ENCODE data around the gene CTRB2. TPM values are rescaled to one million over a fixed set of nuclear protein-coding genes. Genes with fewer than 3 reads are reported as not detected.

CTRB2 gene
- total RNA-seq, 2 experiments from 2014 or later: not detected

DNA sequence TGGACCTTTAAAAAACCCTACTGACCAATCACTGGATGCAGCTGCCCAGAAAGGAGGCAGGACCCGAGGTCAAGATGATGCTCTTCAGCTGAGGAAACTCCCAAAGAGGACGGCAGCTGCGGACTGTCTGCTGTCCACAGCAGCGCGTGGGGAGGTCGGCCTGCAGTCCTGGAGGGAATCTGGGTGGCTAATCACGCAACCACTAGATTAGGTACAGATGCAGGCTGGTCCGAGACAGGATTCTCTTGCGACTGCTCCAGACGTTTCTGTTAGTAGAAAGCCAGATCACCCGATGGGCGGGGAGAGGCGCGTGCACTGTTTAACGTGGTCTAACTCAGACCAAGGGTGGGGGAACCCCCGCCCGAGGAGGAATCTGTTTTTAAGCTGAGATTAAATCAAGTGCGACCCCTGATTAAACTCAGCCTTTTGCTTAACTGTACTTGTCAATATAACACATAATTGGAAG lies 8.8 kb downstream of the CTRB2 start:
- ChIA-PET CTCF (interaction anchor here (0.7 to 3.1 kb wide), 12 partner anchors 29 to 565 kb away, joined by 3 to 55 read pairs (median 7); no protein-coding TSS in a partner anchor), POLR2A (no interaction called here)
- Mint-ChIP-seq H3K9me3 (no peaks in the 10 kb centered on the region), H3K36me3 (ENCODE audit: low read depth) (no peaks in the 10 kb centered on the region), H3K4me1 (peaks cover 7% of the 10 kb centered on the region), H3K4me3 (no peak overlapping the region), H3K27ac (no peak overlapping the region), H3K27me3 (peaks cover 18% of the 10 kb centered on the region)
- DNase-seq: no peak

DNA sequence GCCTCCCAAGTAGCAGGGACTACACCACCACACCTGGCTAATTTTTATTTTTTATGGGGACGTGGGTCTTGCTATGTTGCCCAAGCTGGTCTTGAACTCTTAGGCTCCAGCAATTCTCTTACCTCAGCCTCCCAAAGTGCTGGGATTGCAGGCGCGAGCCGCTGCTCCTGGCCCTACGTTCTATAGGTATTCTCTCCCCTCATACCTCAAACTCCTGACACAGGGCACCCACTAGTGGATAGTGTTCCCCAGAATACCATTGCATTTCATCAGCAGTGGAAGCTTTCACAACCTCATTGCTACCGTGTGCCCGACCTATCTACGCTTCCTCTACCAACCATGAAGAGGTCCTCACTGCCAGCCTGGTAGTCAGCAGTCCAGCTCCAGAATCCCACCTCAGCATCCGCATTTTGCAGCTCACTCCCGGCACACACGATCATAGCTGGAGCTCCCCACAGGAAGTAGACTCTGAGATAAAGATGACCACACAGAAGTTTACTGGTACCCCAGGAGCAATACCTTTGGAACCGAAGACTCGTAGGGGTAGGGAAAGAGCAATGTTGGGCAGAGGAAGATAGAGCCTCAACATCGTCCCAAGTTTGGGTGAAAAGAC lies 9.3 kb downstream of the CTRB2 start:
- peaks cover 18% of the 10 kb centered on the region for H3K27me3 Mint-ChIP-seq
- no peaks in the 10 kb centered on the region for H3K36me3 Mint-ChIP-seq (ENCODE audit: low read depth)
- H3K4me3 Mint-ChIP-seq: no peak overlapping the region
- CTCF ChIA-PET: interaction anchor here (0.8 to 3.1 kb wide), 10 partner anchors 181 to 566 kb away, joined by 3 to 55 read pairs (median 4); partner anchors contain the start of gene CFDP1
- POLR2A ChIA-PET: no interaction called here
- H3K27ac Mint-ChIP-seq: no peak overlapping the region
- H3K9me3 Mint-ChIP-seq: no peaks in the 10 kb centered on the region
- DNase-seq: no peak
- H3K4me1 Mint-ChIP-seq: peaks cover 7% of the 10 kb centered on the region

DNA sequence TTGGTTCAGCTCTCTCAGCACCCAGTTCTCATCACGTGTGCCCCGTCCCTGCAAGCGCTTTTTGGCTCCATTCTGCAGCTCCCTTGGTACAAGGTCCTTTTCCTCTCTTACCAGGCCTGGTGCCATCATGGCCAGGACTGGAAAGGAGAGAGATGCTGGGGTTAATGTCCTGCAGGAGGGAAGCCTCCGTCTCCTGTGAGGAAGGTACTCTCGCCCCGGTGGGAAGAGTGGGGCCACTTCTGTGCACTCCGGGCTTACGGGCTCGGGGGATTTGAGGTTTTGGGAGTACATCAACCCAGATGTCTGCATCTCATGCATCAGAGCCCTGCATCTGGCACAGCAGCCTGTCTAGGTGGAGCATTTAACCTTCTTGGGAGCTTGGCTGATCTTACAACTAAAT lies 10.1 kb downstream of the CTRB2 start:
- no peak overlapping the region for H3K27ac Mint-ChIP-seq
- POLR2A ChIA-PET: no interaction called here
- no peak for DNase-seq
- no peaks in the 10 kb centered on the region for H3K36me3 Mint-ChIP-seq (ENCODE audit: low read depth)
- no peaks in the 10 kb centered on the region for H3K9me3 Mint-ChIP-seq
- peaks cover 7% of the 10 kb centered on the region for H3K4me1 Mint-ChIP-seq
- H3K4me3 Mint-ChIP-seq: no peak overlapping the region
- peaks cover 18% of the 10 kb centered on the region for H3K27me3 Mint-ChIP-seq
- CTCF ChIA-PET: interaction anchor here (0.8 to 1.3 kb wide), 3 partner anchors 205 to 321 kb away, joined by 3 to 4 read pairs (median 3); partner anchors contain the start of gene CFDP1

DNA sequence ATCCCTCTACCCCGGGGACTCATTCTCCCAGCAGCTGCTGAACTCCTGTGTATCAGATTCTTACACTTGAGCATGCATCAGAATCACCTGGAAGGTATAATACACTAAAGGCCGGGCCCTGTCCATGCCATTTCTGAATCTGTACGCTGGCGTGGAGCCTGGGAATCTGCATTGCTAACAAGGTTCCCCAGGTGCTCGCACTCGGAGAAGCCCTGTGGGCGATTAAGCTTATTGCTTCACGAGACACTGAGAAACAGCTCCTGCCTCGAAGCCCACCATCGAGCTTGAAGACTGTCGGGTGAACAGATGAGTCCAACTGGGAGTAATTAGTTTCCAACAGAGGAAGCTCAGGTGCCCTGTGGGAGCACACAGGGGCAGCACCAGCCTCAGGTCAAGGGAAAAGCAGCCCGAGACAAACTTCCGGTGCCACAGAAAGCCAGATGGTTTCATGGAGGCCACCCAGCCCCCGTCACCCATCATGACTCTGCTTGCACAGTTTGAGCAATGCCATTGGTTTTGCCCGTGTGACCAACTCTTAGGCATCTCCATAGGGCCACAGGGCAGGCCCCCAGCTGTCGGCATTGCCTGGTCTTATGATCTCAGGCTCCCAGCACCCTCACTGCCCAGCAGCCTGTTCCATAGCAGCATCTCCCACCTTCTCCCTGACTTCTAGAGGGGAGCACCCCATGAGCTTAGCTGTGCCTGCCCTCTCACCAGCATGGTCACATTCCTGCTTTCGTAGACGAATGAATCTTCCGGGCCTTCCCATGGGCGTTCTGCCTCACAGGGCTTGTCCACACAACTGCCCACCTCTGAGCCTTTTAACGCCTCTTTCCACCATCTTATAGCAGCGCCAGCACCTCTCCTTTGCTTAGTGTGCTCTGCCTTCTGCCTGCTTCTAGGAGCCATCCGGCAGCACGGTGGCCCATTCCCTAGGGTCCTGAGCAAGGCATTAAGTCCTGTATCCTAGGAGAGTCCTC lies 10.9 kb downstream of the CTRB2 start:
- Mint-ChIP-seq H3K36me3 (ENCODE audit: low read depth) (no peaks in the 10 kb centered on the region), H3K27me3 (peaks cover 18% of the 10 kb centered on the region), H3K4me1 (peaks cover 4% of the 10 kb centered on the region), H3K4me3 (no peak overlapping the region), H3K27ac (no peak overlapping the region), H3K9me3 (no peaks in the 10 kb centered on the region)
- ChIA-PET CTCF (interaction anchor here (0.8 to 1.3 kb wide), 3 partner anchors 197 to 321 kb away, joined by 3 to 4 read pairs (median 3); partner anchors contain the start of gene ZNRF1), POLR2A (no interaction called here)
- DNase-seq: peak; percentile 12

DNA sequence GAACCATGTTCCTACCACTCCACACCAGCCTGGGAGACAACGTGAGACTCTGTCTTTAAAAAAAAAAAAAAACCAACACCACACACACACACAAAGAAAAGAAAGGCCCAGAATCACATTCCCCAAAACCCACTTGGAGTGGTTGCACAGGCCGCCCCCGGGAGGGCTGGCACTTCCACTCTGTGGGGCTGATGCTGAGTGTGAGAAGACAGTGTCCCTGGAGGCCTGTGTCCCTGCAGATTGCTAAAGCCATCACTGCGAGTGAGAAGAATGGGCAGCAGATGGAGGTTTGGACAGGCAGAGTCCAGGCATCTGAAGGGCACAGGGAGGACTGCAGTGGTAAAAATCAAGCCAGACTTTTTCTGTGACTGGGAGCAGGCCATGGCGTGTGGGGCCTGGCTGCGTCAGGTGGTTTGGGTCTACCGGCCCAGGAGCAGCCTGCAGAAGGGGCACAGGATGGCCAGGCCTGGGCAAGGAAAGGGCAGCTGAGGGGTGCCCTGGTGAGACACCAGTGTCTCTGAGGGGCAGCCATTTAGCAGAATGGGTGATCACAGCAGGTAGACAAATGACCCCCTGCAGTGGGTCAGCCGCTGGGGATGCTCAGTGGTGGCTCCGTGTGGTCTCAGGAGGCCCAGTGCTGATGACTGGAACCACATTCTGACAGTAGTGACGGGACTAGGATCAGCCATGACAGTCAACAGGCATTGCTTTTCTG lies 13.1 kb downstream of the CTRB2 start:
- CTCF ChIA-PET: interaction anchor here (0.6 to 0.7 kb wide), 2 partner anchors 40 to 162 kb away, joined by 3 to 4 read pairs; no protein-coding TSS in a partner anchor
- Mint-ChIP-seq H3K9me3 (no peaks in the 10 kb centered on the region), H3K27me3 (peaks cover 15% of the 10 kb centered on the region)

DNA sequence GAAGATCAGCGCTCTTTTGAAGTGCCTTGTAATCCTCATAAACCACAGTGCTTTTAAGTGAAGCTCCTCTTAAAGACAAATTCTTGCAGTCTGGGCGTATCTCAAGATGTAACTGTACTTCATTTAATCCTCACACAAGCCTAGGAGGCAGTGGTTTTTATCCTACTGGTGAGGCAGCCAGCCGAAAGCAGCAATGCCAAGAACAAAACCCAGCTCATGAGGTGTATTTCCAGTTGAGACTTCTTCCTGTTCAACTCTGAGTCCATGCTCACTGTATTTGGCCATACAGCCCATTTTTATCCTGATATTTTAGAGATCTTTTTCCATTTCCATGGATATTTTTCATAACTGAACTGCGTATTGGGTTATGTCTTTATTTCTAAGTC lies 13.7 kb downstream of the CTRB2 start:
- no peaks in the 10 kb centered on the region for H3K9me3 Mint-ChIP-seq
- H3K27me3 Mint-ChIP-seq: peaks cover 13% of the 10 kb centered on the region
- POLR2A ChIA-PET: no interaction called here
- no peak for DNase-seq
- H3K4me1 Mint-ChIP-seq: no peaks in the 10 kb centered on the region
- H3K4me3 Mint-ChIP-seq: no peak overlapping the region
- H3K36me3 Mint-ChIP-seq (ENCODE audit: low read depth): no peaks in the 10 kb centered on the region
- CTCF ChIA-PET: interaction anchor here (0.6 to 0.7 kb wide), 2 partner anchors 41 to 163 kb away, joined by 3 to 4 read pairs; no protein-coding TSS in a partner anchor
- H3K27ac Mint-ChIP-seq: no peak overlapping the region

More for the DNA sequence above, 13.1 kb downstream of the CTRB2 start:
- H3K27ac Mint-ChIP-seq: no peak overlapping the region
- H3K4me1 Mint-ChIP-seq: no peaks in the 10 kb centered on the region
- no peak for DNase-seq
- POLR2A ChIA-PET: no interaction called here
- H3K4me3 Mint-ChIP-seq: no peak overlapping the region
- no peaks in the 10 kb centered on the region for H3K36me3 Mint-ChIP-seq (ENCODE audit: low read depth)

DNA sequence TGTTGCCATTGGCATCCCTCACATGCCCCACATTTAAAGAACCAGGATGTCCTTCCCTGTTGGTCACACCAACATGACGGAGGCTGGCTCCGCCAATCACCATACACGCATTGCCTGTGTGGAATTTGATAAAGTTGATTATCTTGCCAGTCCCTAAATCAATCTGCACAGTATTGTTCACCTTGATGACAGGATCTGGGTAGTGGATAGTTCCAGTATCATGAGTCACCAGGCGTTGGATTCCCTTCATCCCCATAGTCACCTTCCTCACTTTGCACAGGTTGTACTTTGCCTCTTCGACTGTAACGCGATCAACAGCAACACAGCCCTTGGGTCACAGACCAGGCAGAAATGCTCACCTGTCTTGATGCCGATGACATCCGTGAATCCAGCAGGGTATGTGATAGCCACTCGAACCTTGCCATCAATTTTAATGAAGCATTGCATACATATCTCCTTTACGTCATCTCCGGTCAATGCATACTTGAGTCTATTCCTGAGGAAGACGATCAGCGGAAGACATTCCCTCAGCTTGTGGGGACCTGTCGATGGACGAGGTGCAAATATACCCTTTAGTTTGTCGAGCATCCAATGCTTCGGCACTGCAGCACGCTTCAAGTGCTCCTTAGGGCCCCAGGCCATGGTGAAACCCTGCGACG lies 14.2 kb downstream of the CTRB2 start:
- H3K36me3 Mint-ChIP-seq (ENCODE audit: low read depth): no peaks in the 10 kb centered on the region
- H3K4me1 Mint-ChIP-seq: no peaks in the 10 kb centered on the region
- H3K27ac Mint-ChIP-seq: no peak overlapping the region
- ChIA-PET POLR2A (no interaction called here), CTCF (interaction anchor here (0.6 to 0.7 kb wide), 4 partner anchors 41 to 266 kb away, joined by 3 to 4 read pairs (median 3); no protein-coding TSS in a partner anchor)
- DNase-seq: no peak
- no peaks in the 10 kb centered on the region for H3K9me3 Mint-ChIP-seq
- peaks cover 9% of the 10 kb centered on the region for H3K27me3 Mint-ChIP-seq
- no peak overlapping the region for H3K4me3 Mint-ChIP-seq

DNA sequence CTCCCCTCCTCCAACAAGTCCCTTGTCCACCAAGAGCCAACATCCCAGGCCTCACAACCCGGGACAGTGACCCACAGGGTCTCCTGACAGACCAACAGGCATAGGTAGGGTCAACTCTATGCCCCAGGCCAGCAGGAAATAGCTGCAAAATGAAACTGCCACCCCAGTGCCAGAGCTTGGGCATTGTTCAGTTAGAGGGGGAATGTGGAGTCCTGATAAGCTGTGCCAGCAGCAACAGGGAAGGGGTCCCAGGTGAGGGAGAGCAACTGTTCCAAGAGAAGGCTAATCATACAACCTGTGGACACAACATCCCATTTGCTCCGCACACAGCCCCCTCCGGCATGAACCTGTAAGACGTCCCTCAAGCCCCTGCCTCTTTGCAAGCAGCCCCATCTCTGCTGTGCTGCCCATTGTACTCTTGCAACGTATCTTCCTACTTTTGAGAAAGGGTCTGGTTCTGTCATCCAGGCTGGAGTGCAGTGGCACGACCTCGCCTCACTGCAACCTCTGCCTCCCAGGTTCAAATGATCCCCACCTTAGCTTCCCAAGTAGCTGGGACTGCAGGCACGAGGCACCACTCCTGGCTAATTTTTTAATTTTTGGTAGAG lies 17.2 kb downstream of the CTRB2 start:
- ChIA-PET POLR2A (no interaction called here), CTCF (no interaction called here)
- H3K4me1 Mint-ChIP-seq: no peaks in the 10 kb centered on the region
- H3K4me3 Mint-ChIP-seq: no peak overlapping the region
- DNase-seq: no peak
- H3K27ac Mint-ChIP-seq: no peak overlapping the region
- no peaks in the 10 kb centered on the region for H3K9me3 Mint-ChIP-seq
- no peaks in the 10 kb centered on the region for H3K36me3 Mint-ChIP-seq (ENCODE audit: low read depth)
- H3K27me3 Mint-ChIP-seq: peaks cover 2% of the 10 kb centered on the region

DNA sequence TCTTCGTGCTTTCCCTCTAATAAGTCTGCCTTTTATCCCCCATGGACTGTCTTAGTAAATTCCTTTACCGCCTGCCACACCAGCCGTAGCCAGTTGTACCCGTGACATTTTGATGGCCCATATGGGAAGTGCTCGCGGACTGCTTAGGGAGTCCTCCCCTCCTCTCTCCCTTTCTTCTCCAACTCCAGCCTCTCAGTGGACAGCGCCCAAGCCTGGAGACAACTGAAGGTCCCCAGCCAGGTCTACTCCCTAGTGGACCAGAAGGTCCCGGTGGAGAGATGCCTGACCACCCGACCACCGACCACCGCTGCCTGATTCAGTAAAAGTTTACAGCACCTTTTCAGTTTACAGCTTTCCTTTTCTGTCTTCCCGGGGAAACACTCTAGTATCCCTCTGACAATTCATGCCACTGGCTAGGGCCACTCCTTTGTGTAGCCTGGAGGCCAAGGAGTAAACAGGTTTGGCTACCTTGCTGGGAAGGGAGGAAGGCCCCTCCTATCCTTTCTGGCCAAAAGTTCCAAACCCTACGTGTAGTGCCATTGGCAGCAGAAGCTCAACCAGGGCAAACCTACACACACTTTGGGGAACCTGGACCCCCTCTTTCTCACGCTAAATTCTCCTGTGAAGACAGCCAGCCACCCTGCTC lies 18.0 kb downstream of the CTRB2 start:
- Mint-ChIP-seq H3K4me1 (no peaks in the 10 kb centered on the region), H3K9me3 (no peaks in the 10 kb centered on the region), H3K4me3 (no peak overlapping the region), H3K27ac (no peak overlapping the region), H3K27me3 (peaks cover 2% of the 10 kb centered on the region), H3K36me3 (ENCODE audit: low read depth) (no peaks in the 10 kb centered on the region)
- CTCF ChIA-PET: no interaction called here
- DNase-seq: no peak
- POLR2A ChIA-PET: no interaction called here

DNA sequence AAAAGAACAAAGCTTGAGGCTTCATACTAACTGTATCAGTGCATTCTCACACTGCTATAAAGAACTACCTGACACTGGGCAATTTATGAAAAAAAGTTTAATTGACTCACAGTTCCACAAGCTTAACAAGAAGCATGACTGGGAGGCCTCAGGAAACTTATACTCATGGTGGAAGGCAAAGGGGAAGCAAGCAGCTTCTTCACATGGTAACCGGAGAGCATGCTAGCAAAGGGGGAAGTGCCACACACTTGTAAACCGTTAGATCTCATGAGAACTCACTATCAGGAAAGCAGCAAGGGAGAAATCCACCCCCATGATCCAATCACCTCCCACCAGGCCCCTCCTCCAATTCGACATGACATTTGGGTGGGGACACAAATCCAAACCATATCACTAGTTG lies 25.3 kb downstream of the CTRB2 start:
- peaks cover 16% of the 10 kb centered on the region for H3K9me3 Mint-ChIP-seq
- peaks cover 7% of the 10 kb centered on the region for H3K27me3 Mint-ChIP-seq
- no peak overlapping the region for H3K27ac Mint-ChIP-seq
- no peaks in the 10 kb centered on the region for H3K36me3 Mint-ChIP-seq (ENCODE audit: low read depth)
- CTCF ChIA-PET: no interaction called here
- H3K4me1 Mint-ChIP-seq: no peaks in the 10 kb centered on the region
- POLR2A ChIA-PET: no interaction called here
- no peak overlapping the region for H3K4me3 Mint-ChIP-seq
- no peak for DNase-seq

DNA sequence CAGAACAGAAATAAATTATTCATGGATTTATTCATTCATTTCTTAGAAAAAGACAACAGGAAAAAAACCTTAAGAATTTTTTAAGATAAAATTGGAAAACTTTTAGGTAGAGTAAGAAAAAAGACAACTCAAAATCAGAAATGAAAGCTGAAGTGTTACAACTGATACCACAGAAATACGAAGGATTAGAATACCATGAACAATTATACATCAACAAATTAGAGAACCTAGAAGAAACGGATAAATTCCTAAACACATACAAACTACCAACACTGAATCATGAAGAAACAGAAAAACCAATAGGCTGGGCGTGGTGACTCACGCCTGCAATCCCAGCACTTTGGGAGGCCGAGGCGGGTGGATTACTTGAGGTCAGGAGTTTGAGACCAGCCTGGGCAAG lies 27.8 kb downstream of the CTRB2 start:
- peaks cover 29% of the 10 kb centered on the region for H3K9me3 Mint-ChIP-seq
- no peak overlapping the region for H3K4me3 Mint-ChIP-seq
- ChIA-PET CTCF (no interaction called here), POLR2A (no interaction called here)
- DNase-seq: no peak
- no peaks in the 10 kb centered on the region for H3K4me1 Mint-ChIP-seq
- H3K27ac Mint-ChIP-seq: no peak overlapping the region
- peaks cover 4% of the 10 kb centered on the region for H3K36me3 Mint-ChIP-seq (ENCODE audit: low read depth)
- peaks cover 9% of the 10 kb centered on the region for H3K27me3 Mint-ChIP-seq

DNA sequence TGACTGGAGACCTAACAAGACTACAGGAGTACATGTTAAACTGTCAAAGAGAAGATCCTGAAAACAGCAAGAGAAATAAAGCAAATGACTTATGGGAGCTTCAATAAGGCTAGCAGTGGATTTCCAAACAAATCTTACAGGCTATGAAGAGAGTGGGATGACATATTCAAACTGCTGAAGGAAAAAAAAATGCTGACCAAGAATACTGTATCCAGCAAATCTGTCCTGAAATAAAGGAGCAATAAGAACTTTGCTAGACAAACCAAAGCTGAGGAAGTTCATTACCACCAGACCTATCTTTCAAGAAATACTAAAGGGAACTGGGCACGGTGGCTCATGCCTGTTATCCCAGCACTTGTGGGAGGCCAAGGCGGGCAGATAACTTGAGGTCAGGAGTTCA lies 30.0 kb downstream of the CTRB2 start:
- H3K27ac Mint-ChIP-seq: no peak overlapping the region
- ChIA-PET CTCF (no interaction called here), POLR2A (no interaction called here)
- H3K9me3 Mint-ChIP-seq: peaks cover 50% of the 10 kb centered on the region
- no peak overlapping the region for H3K4me3 Mint-ChIP-seq
- DNase-seq: no peak
- H3K4me1 Mint-ChIP-seq: no peaks in the 10 kb centered on the region
- peaks cover 4% of the 10 kb centered on the region for H3K27me3 Mint-ChIP-seq
- H3K36me3 Mint-ChIP-seq (ENCODE audit: low read depth): peaks cover 22% of the 10 kb centered on the region

All from activated CD4-positive, alpha-beta memory T cell treated with anti-CD3 and anti-CD28 coated beads, Interleukin-2, amount 10 ng/mL, durations not matched to agents 7 days and 5 days (primary cell).